Measurements from ENCODE around the gene ARHGEF7. TPM values are rescaled to one million over a fixed set of nuclear protein-coding genes. Genes with fewer than 3 reads are reported as not detected.

Gene ARHGEF7
- total RNA-seq, 2 experiments from 2014 or later = 67.9 to 68.9 TPM

DNA sequence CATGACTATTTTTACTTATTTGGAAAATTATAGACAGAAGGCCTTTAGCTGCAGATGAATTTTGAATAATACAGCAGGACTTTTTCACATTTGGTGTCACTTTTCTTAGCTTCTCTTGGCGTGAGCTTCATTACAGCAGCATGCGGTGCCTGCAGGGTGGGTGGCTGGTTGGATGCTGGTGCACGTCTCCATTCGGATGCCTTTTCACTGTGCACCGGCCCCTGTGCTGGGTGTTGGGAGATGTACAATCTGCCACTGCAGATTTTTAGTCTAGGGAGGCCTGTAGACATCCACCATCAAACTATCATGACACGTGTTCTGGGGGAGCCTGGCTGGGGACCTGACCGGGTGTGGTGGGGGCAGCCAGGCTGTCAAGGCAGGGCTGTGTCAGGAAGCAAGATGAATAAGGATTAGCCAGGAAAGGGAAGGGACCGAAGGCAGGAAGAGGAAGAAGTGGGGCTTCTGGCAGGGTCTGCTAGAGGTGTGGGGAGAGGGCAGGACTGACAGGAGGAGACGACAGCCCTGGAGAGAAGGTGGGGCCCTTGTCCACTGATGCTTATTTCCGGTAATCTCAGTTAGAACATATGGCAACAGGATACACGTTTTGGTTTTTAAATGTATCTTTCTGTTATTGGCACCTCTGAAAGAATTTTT, 88.8 kb downstream of the ARHGEF7 start:
- no peaks in the 10 kb centered on the region for H3K9me3 Mint-ChIP-seq
- peaks cover 39% of the 10 kb centered on the region for H3K4me1 Mint-ChIP-seq
- H3K27me3 Mint-ChIP-seq = no peaks in the 10 kb centered on the region
- peaks cover 23% of the 10 kb centered on the region for H3K36me3 Mint-ChIP-seq (ENCODE audit: low read depth)
- no peak overlapping the region for H3K27ac Mint-ChIP-seq
- no peak overlapping the region for H3K4me3 Mint-ChIP-seq
- ChIA-PET POLR2A (interaction anchor here (0.9 to 1.9 kb wide), 3 partner anchors 8 to 24 kb away, joined by 3 to 7 read pairs (median 3); no protein-coding TSS in a partner anchor), CTCF (interaction anchor here (0.9 to 1.3 kb wide), 3 partner anchors 12 to 288 kb away, joined by 3 to 5 read pairs (median 4); no protein-coding TSS in a partner anchor)
- no peak for DNase-seq

GRCh38 chr13:111204438-111205177, 89.5 kb downstream of the ARHGEF7 start:
- Mint-ChIP-seq H3K36me3 (ENCODE audit: low read depth) (peaks cover 18% of the 10 kb centered on the region), H3K4me3 (no peak overlapping the region), H3K4me1 (peaks cover 39% of the 10 kb centered on the region), H3K27ac (no peak overlapping the region), H3K9me3 (no peaks in the 10 kb centered on the region), H3K27me3 (no peaks in the 10 kb centered on the region)
- ChIA-PET POLR2A (no interaction called here), CTCF (no interaction called here)
- DNase-seq = no peak

GRCh38 chr13:111206148-111206547, 91.0 kb downstream of the ARHGEF7 start:
- DNase-seq = no peak
- Mint-ChIP-seq H3K27ac (no peak overlapping the region), H3K4me3 (no peak overlapping the region), H3K36me3 (ENCODE audit: low read depth) (peaks cover 10% of the 10 kb centered on the region), H3K27me3 (no peaks in the 10 kb centered on the region), H3K4me1 (peaks cover 33% of the 10 kb centered on the region), H3K9me3 (no peaks in the 10 kb centered on the region)
- POLR2A ChIA-PET = no interaction called here
- CTCF ChIA-PET = interaction anchor here (0.6 kb wide), 1 partner anchor 612 kb away, joined by 3 read pairs; no protein-coding TSS in a partner anchor

- no peaks in the 10 kb centered on the region for H3K9me3 Mint-ChIP-seq
- peaks cover 13% of the 10 kb centered on the region for H3K36me3 Mint-ChIP-seq (ENCODE audit: low read depth)
- H3K27ac Mint-ChIP-seq = no peak overlapping the region
- CTCF ChIA-PET = no interaction called here
- DNase-seq = no peak
- H3K27me3 Mint-ChIP-seq = no peaks in the 10 kb centered on the region
- no peak overlapping the region for H3K4me3 Mint-ChIP-seq
- H3K4me1 Mint-ChIP-seq = peaks cover 1% of the 10 kb centered on the region
- POLR2A ChIA-PET = no interaction called here
These were observed 94.5 kb downstream of the ARHGEF7 start for GRCh38 chr13:111209613-111210012.

DNA sequence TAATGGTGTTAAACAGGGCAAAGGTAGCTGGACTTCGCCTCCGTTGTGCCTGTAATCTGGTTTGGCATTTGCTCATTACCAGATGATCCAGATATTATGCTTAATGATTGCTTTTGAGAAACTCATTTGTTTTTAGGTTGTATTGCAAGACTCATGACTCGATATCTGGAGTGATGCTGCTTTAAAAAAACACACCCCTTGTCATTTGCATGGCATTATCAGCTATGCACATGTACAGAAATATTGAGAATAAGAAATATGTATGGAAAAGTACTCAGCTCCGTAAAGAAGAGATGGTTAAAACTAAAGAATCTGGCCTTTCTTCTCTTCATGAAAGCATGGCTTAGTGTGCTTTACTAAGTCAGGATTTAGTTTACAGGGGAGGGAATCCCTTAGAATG, 95.0 kb downstream of the ARHGEF7 start:
- Mint-ChIP-seq H3K4me1 (no peaks in the 10 kb centered on the region), H3K27ac (no peak overlapping the region), H3K9me3 (no peaks in the 10 kb centered on the region), H3K4me3 (no peak overlapping the region), H3K36me3 (ENCODE audit: low read depth) (peaks cover 13% of the 10 kb centered on the region), H3K27me3 (no peaks in the 10 kb centered on the region)
- CTCF ChIA-PET = interaction anchor here (1.1 to 2.3 kb wide), 2 partner anchors 15 to 142 kb away, joined by 4 to 9 read pairs; no protein-coding TSS in a partner anchor
- POLR2A ChIA-PET = no interaction called here
- DNase-seq = no peak

- POLR2A ChIA-PET = interaction anchor here (1.2 to 2.1 kb wide), 2 partner anchors 8 to 59 kb away, joined by 4 to 7 read pairs; no protein-coding TSS in a partner anchor
- H3K27me3 Mint-ChIP-seq = no peaks in the 10 kb centered on the region
These were observed 95.7 kb downstream of the ARHGEF7 start for GRCh38 chr13:111210544-111211469.

DNA sequence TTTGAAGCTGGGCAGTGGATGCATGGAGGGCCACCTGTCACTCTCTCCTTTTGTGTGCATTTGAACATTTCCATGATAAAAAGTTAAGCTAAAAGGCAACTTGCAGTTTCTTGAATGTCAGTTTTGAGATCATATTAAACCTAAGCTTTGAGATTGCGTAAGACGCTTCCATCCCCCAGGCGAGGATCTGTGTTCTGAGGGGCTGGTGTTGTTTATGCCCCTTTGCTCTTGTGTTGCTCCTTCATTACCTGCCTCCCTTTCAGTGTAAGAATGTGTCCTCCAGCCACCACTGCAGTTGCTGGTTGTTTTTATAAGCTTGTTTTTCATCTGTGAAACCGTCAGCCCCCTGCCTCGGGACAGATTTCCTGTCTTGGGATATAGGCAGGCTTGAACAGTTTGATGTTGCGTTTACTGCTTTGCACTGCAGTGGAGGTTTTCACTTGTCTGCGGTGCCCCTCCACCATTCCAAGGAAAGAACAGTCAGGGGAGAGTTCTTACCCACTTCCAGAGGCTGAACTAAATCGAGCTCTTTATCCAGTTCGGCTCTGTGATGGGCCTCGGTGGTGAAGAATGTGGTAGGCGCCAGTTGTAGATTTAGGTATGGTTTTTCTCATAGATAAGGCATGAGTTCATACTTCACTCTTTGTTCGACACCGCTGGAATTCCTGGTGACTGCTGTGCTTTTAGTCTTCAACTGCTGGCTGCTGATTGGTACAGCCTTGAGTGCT, 96.8 kb downstream of the ARHGEF7 start:
- POLR2A ChIA-PET = interaction anchor here (1.2 to 2.1 kb wide), 2 partner anchors 9 to 60 kb away, joined by 4 to 7 read pairs; no protein-coding TSS in a partner anchor
- CTCF ChIA-PET = interaction anchor here (0.7 to 2.3 kb wide), 4 partner anchors 12 to 144 kb away, joined by 3 to 9 read pairs (median 3); no protein-coding TSS in a partner anchor
- Mint-ChIP-seq H3K4me3 (no peak overlapping the region), H3K36me3 (ENCODE audit: low read depth) (peaks cover 13% of the 10 kb centered on the region), H3K4me1 (peaks cover 2% of the 10 kb centered on the region), H3K9me3 (no peaks in the 10 kb centered on the region), H3K27me3 (no peaks in the 10 kb centered on the region), H3K27ac (no peak overlapping the region)
- DNase-seq = no peak

More at GRCh38 chr13:111210544-111211469, 95.7 kb downstream of the ARHGEF7 start:
- CTCF ChIA-PET = interaction anchor here (1.1 to 2.3 kb wide), 3 partner anchors 14 to 143 kb away, joined by 3 to 9 read pairs (median 4); no protein-coding TSS in a partner anchor
- Mint-ChIP-seq H3K4me3 (no peak overlapping the region), H3K27ac (no peak overlapping the region), H3K9me3 (no peaks in the 10 kb centered on the region), H3K36me3 (ENCODE audit: low read depth) (peaks cover 13% of the 10 kb centered on the region), H3K4me1 (no peaks in the 10 kb centered on the region)
- DNase-seq = no peak

DNA sequence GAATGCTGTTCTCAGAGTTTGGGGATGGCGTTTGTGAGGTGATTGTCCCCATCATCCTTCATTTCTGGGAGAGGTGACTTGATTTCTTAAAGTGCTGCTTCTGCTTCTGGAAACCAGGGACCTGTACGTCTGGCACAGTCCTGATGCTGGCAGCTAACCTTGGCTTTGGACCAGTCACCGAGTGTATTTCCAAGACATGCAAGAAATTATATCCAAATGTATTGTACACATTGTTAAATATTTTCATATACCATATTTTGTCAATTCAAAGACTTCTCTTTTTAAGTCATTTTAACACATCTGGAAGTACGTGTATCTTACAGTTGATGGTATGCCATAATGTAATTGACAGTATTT, 97.4 kb downstream of the ARHGEF7 start:
- ChIA-PET POLR2A (interaction anchor here (1.2 to 2.1 kb wide), 2 partner anchors 9 to 60 kb away, joined by 4 to 7 read pairs; no protein-coding TSS in a partner anchor), CTCF (interaction anchor here (0.8 to 1.4 kb wide), 2 partner anchors 11 to 143 kb away, joined by 3 read pairs; no protein-coding TSS in a partner anchor)
- H3K27me3 Mint-ChIP-seq = no peaks in the 10 kb centered on the region
- DNase-seq = no peak
- no peak overlapping the region for H3K27ac Mint-ChIP-seq
- H3K9me3 Mint-ChIP-seq = no peaks in the 10 kb centered on the region
- H3K4me3 Mint-ChIP-seq = no peak overlapping the region
- H3K36me3 Mint-ChIP-seq (ENCODE audit: low read depth) = peaks cover 11% of the 10 kb centered on the region
- H3K4me1 Mint-ChIP-seq = peaks cover 2% of the 10 kb centered on the region

DNA sequence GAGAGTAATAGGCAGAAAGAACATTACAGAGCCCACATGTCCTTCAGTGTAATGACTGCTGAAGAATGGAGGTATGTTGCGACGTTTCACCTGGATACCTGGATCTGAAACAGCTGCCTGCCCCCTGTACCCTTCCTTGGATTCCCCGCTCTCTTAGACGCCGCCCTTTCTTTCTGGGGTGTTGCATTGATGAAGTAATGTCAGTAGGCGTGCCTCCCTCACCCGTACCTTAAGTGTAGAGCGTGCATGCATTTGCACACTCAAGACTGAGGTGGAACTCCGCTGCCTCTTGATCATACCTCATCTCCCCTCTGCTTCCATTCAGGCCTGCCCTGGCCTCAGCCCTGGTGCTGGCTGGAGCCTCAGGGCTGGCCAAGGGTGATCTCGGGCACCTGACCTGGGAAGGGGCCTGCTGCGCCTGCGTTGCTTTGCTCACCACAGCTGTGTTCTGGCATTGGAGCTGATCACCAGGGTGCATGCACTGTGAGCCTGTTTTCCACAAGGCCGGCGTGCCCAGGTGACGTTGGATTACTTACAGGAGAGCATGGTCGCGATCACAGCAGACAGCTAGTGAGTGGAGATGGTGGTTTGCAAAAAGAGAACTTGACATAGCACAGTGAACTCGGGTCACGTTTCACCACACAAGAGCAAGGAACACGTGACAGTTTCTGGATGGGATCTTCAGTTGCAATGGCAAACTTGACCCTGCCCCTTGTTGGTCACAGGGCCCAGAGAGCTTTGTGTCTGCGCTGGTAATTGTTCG, 99.0 kb downstream of the ARHGEF7 start:
- no peak overlapping the region for H3K4me3 Mint-ChIP-seq
- no peak overlapping the region for H3K27ac Mint-ChIP-seq
- peaks cover 7% of the 10 kb centered on the region for H3K36me3 Mint-ChIP-seq (ENCODE audit: low read depth)
- H3K27me3 Mint-ChIP-seq = no peaks in the 10 kb centered on the region
- no peak for DNase-seq
- peaks cover 2% of the 10 kb centered on the region for H3K4me1 Mint-ChIP-seq
- ChIA-PET POLR2A (no interaction called here), CTCF (interaction anchor here (0.9 to 5.1 kb wide), 3 partner anchors 30 to 147 kb away, joined by 3 to 43 read pairs (median 6); no protein-coding TSS in a partner anchor)
- no peaks in the 10 kb centered on the region for H3K9me3 Mint-ChIP-seq

DNA sequence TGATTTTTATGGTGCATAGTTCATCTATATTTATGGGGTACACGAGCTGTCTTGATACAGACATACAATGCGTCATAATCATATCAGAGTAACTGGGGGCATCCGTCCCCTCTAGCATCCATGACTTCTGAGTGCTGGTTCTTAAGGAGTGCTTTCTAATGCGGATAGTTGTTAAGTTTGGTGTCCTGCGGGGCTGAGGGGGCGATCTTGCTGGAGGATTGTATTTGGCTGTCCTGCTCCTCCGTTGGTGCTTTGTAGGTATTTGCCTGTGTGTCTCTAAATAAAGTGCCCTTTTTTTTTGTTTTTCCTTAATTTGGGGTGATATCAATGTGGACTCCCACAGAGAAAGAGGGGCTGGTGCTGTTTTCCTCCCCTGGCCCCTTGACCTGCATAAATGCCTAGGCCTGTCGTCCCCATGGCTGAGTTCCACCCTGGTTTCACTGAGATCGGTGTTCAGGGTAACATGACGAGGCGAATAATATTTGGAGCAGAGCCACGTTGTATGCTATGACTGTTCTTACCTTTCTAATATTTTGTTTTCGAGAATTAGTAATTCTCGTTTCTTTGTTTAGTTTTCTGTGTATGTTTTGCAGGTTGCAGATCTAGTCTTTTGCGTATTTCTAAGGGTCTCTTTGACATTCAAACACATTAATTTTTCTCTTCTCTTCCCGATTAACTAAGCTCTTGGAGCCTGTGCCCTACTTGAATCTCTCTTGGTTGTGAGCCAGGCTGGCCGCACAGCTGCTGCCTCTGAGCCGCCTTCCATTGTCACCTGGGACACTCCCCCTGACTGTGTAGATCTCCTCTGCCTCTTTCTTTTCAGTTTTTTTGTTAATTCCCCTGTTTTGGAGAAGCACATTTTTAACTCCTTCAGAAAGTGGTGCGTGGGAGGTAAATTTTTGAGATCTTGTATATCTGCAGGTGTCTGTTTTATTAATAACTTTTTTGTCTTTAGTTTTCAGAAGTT, 100.3 kb downstream of the ARHGEF7 start:
- no peak overlapping the region for H3K27ac Mint-ChIP-seq
- ChIA-PET CTCF (interaction anchor here (0.7 to 5.1 kb wide), 7 partner anchors 11 to 271 kb away, joined by 3 to 43 read pairs (median 3); no protein-coding TSS in a partner anchor), POLR2A (no interaction called here)
- H3K27me3 Mint-ChIP-seq = no peaks in the 10 kb centered on the region
- DNase-seq = no peak
- no peaks in the 10 kb centered on the region for H3K9me3 Mint-ChIP-seq
- H3K4me1 Mint-ChIP-seq = peaks cover 2% of the 10 kb centered on the region
- peaks cover 9% of the 10 kb centered on the region for H3K36me3 Mint-ChIP-seq (ENCODE audit: low read depth)
- H3K4me3 Mint-ChIP-seq = no peak overlapping the region

Data from activated CD4-positive, alpha-beta memory T cell treated with anti-CD3 and anti-CD28 coated beads, Interleukin-2, amount 10 ng/mL, durations not matched to agents 7 days and 5 days (primary cell).